Astrocyte (in vitro differentiated cells and primary cell): ENCODE measurements around the gene TMEM154. TPM values are rescaled to one million over a fixed set of nuclear protein-coding genes. Genes with fewer than 3 reads are reported as not detected.

Source experiments
- DNase-seq: peaks from one replicate; pipeline ENCODE4 v3.0.0-alpha.2; 2010; ENCODE audit warnings: low read depth
- FAIRE-seq: peaks from 2 replicates; lab custom pipeline; 2011; peaks lifted over from hg19 to GRCh38; lab: Jason Lieb, UNC
- H2AFZ ChIP-seq: 2 replicates; pipeline ENCODE4 v1.6.0; 2012; ENCODE audit warnings: low read depth, low read length, inconsistent platforms
- H3K27ac ChIP-seq: 2 replicates; pipeline ENCODE4 v1.5.1; 2011; ENCODE audit warnings: low read depth, low read length, inconsistent platforms
- H3K27me3 ChIP-seq: 2 replicates; pipeline ENCODE4 v1.6.0; 2011; ENCODE audit warnings: low read length, inconsistent platforms; ENCODE audit not compliant: insufficient read depth
- H3K36me3 ChIP-seq: 2 replicates; pipeline ENCODE4 v1.5.1; 2011; ENCODE audit warnings: low read length, inconsistent platforms; ENCODE audit not compliant: insufficient read depth
- H3K4me1 ChIP-seq: 2 replicates; pipeline ENCODE4 v1.5.1; 2011; ENCODE audit warnings: low read length, inconsistent platforms; ENCODE audit not compliant: insufficient read depth
- H3K4me2 ChIP-seq: 2 replicates; pipeline ENCODE4 v1.6.0; 2012; ENCODE audit warnings: low read length, inconsistent platforms
- H3K4me3 ChIP-seq: 2 replicates; pipeline ENCODE4 v1.5.1; 2011; ENCODE audit warnings: low read depth, mild to moderate bottlenecking, low read length, inconsistent platforms; ENCODE audit not compliant: insufficient read depth
- H3K79me2 ChIP-seq: 2 replicates; pipeline ENCODE4 v1.6.0; 2012; ENCODE audit warnings: mild to moderate bottlenecking, low read length, inconsistent platforms; ENCODE audit not compliant: insufficient read depth
- H3K9ac ChIP-seq: 2 replicates; pipeline ENCODE4 v1.6.0; 2012; ENCODE audit warnings: mild to moderate bottlenecking, low read length, inconsistent platforms
- H3K9me3 ChIP-seq: 2 replicates; pipeline ENCODE4 v1.5.1; 2012; ENCODE audit warnings: low read depth, mild to moderate bottlenecking, low read length, inconsistent platforms; ENCODE audit not compliant: insufficient read depth
- H4K20me1 ChIP-seq: 2 replicates; pipeline ENCODE4 v1.6.0; 2012; ENCODE audit warnings: low read length, inconsistent platforms; ENCODE audit not compliant: insufficient read depth
- H3K27ac Mint-ChIP-seq: one replicate; pipeline ENCODE4 v1.8.0; 2021; ENCODE audit warnings: mild to moderate bottlenecking, mixed read lengths; ENCODE audit not compliant: unreplicated experiment
- H3K27me3 Mint-ChIP-seq: one replicate; pipeline ENCODE4 v1.8.0; 2021; ENCODE audit warnings: low read depth, mixed read lengths; ENCODE audit not compliant: unreplicated experiment
- H3K36me3 Mint-ChIP-seq: one replicate; pipeline ENCODE4 v1.8.0; 2021; ENCODE audit warnings: low read depth, mixed read lengths; ENCODE audit not compliant: unreplicated experiment
- H3K4me1 Mint-ChIP-seq: one replicate; pipeline ENCODE4 v1.8.0; 2021; ENCODE audit warnings: low read depth, mixed read lengths; ENCODE audit not compliant: unreplicated experiment
- H3K4me3 Mint-ChIP-seq: one replicate; pipeline ENCODE4 v1.8.0; 2021; ENCODE audit warnings: mild to moderate bottlenecking, moderate library complexity, mixed read lengths; ENCODE audit not compliant: unreplicated experiment
- H3K9me3 Mint-ChIP-seq: one replicate; pipeline ENCODE4 v1.8.0; 2021; ENCODE audit warnings: mild to moderate bottlenecking, mixed read lengths; ENCODE audit not compliant: unreplicated experiment
- EZH2 ChIP-seq: IDR thresholded peaks from 2 replicates; pipeline ENCODE4 v1.6.1; 2012; ENCODE audit warnings: mild to moderate bottlenecking, low read length, inconsistent platforms; ENCODE audit not compliant: insufficient read depth
- total RNA-seq: library from RNA; stranded (reverse); gene quantifications from 2 replicates; pipeline ENCODE4 v1.2.1, GENCODE V29; 2021
- TF ChIP-seq, protein P1 (sequence below): IDR thresholded peaks from 2 replicates; pipeline ENCODE4 v1.5.1; 2011; ENCODE audit warnings: low read depth, mild to moderate bottlenecking, inconsistent platforms, low read length, moderate library complexity; ENCODE audit not compliant: insufficient read depth

TMEM154 gene
- total RNA-seq, 1 donor from 2014 or later = 13.2 TPM

DNA sequence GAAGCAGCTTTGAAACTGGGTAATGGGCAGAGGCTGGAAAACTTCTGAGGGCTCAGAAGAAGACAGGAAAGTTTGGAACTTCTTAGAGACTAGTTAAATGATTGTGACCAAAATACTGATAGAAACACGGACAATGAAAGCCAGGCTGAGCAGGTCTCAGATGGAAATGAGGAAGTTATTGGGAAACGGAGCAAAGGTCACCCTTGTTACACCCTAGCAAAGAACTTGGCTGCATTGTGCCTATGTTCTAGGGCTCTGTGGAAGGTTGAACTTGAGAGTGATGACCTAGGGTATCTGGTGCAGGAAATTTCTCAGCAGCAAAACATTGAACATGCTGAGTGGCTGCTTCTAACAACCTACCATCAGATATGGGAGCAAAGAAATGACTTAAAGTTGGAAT lies 93.1 kb downstream of the TMEM154 start:
- FAIRE-seq (no peak), DNase-seq (no peak)
- Histone ChIP-seq H3K27me3 (no peaks in the 10 kb centered on the region), H3K4me1 (peaks cover 13% of the 10 kb centered on the region), H3K9me3 (no peaks in the 10 kb centered on the region), H3K27ac (no peak overlapping the region), H2AFZ (no peak overlapping the region), H4K20me1 (no peaks in the 10 kb centered on the region), H3K79me2 (no peaks in the 10 kb centered on the region), H3K9ac (no peak overlapping the region), H3K4me2 (no peak overlapping the region), H3K36me3 (no peaks in the 10 kb centered on the region), H3K4me3 (no peak overlapping the region)
- TF ChIP-seq, protein P1, sequence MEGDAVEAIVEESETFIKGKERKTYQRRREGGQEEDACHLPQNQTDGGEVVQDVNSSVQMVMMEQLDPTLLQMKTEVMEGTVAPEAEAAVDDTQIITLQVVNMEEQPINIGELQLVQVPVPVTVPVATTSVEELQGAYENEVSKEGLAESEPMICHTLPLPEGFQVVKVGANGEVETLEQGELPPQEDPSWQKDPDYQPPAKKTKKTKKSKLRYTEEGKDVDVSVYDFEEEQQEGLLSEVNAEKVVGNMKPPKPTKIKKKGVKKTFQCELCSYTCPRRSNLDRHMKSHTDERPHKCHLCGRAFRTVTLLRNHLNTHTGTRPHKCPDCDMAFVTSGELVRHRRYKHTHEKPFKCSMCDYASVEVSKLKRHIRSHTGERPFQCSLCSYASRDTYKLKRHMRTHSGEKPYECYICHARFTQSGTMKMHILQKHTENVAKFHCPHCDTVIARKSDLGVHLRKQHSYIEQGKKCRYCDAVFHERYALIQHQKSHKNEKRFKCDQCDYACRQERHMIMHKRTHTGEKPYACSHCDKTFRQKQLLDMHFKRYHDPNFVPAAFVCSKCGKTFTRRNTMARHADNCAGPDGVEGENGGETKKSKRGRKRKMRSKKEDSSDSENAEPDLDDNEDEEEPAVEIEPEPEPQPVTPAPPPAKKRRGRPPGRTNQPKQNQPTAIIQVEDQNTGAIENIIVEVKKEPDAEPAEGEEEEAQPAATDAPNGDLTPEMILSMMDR = no peak
- no peak for TF ChIP-seq EZH2
- no peak overlapping the region for H3K4me3 Mint-ChIP-seq
- H3K4me1 Mint-ChIP-seq = peaks cover 25% of the 10 kb centered on the region
- no peaks in the 10 kb centered on the region for H3K36me3 Mint-ChIP-seq
- peaks cover 7% of the 10 kb centered on the region for H3K27me3 Mint-ChIP-seq
- peaks cover 4% of the 10 kb centered on the region for H3K9me3 Mint-ChIP-seq
- H3K27ac Mint-ChIP-seq = no peak overlapping the region

DNA sequence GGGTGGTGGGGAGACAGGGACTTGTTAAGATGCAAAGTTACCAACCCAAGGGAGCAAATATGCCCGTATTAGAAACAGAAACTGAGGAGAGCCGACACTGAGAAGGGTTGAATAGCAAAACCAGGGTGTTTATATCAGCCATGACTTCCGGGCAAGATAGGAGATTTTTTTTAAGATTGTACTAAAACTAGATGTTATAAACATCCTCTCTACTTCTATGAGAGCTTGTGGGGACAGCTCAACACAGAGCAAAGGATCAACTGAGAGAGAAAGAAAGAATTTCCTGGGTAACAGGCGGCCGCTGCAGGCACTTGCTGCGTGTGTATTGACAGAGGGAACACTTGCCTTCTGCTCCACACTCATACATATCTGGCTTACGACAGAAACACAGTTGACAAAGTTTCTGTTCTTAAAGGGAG lies 94.8 kb downstream of the TMEM154 start:
- TF ChIP-seq, protein P1 = no peak
- no peak for TF ChIP-seq EZH2
- Mint-ChIP-seq H3K36me3 (no peaks in the 10 kb centered on the region), H3K27me3 (peaks cover 7% of the 10 kb centered on the region), H3K9me3 (peaks cover 4% of the 10 kb centered on the region), H3K4me3 (no peak overlapping the region), H3K4me1 (peaks cover 8% of the 10 kb centered on the region), H3K27ac (no peak overlapping the region)
- FAIRE-seq (no peak), DNase-seq (no peak)
- Histone ChIP-seq H2AFZ (peak overlapping the region; percentile 29), H3K36me3 (no peaks in the 10 kb centered on the region), H3K27ac (no peak overlapping the region), H3K9ac (no peak overlapping the region), H3K4me2 (peak overlapping the region; percentile 55), H3K4me1 (peaks cover under 1% of the 10 kb centered on the region), H3K79me2 (no peaks in the 10 kb centered on the region), H3K27me3 (no peaks in the 10 kb centered on the region), H4K20me1 (no peaks in the 10 kb centered on the region), H3K9me3 (no peaks in the 10 kb centered on the region), H3K4me3 (no peak overlapping the region)

DNA sequence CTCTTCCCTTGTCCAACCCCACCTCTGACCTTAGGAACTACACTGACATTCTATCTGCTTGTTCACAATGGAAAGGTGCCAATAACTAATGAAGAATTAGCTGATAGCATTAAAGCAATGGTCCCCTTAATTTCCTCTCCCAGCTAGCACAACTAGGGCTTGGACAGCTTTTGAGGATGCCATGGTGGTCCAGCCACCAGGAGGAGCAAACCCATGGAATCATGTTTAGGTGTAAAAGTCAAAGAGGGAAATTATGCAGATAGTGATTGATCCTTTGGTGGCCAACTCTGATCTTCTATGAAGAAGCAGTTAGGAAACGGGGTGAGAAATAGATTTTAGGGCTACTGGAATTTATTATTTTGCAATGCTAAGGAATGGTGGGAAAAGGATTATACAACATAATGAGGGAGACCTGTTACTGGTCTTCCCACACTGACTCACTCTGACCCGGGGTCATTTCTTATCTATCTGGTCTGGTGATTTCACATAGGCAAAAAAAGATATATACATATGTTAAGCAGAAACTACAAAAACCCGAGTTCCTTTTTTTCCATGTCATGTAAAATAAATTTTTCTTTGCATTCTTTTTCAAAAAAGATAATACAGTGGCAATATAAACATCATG lies 98.1 kb downstream of the TMEM154 start:
- Histone ChIP-seq H3K4me3 (no peak overlapping the region), H3K4me1 (no peaks in the 10 kb centered on the region), H4K20me1 (no peaks in the 10 kb centered on the region), H3K36me3 (no peaks in the 10 kb centered on the region), H3K27me3 (no peaks in the 10 kb centered on the region), H3K4me2 (no peak overlapping the region), H2AFZ (no peak overlapping the region), H3K9me3 (no peaks in the 10 kb centered on the region), H3K79me2 (no peaks in the 10 kb centered on the region), H3K9ac (no peak overlapping the region), H3K27ac (no peak overlapping the region)
- no peak for TF ChIP-seq EZH2
- TF ChIP-seq, protein P1 = no peak
- Mint-ChIP-seq H3K9me3 (peaks cover 3% of the 10 kb centered on the region), H3K4me1 (peaks cover 8% of the 10 kb centered on the region), H3K4me3 (no peak overlapping the region), H3K27ac (no peak overlapping the region), H3K27me3 (peaks cover 8% of the 10 kb centered on the region), H3K36me3 (no peaks in the 10 kb centered on the region)
- FAIRE-seq (no peak), DNase-seq (no peak)
